ENCODE measurements around the gene MLLT6. TPM values are rescaled to one million over a fixed set of nuclear protein-coding genes. Genes with fewer than 3 reads are reported as not detected.

MLLT6 gene
- total and polyA plus RNA-seq, 2 of the 13 experiments (the other 11 are each of a cell fraction or from before 2014, with no cell fraction given): 50.7 to 69.5 TPM

DNA sequence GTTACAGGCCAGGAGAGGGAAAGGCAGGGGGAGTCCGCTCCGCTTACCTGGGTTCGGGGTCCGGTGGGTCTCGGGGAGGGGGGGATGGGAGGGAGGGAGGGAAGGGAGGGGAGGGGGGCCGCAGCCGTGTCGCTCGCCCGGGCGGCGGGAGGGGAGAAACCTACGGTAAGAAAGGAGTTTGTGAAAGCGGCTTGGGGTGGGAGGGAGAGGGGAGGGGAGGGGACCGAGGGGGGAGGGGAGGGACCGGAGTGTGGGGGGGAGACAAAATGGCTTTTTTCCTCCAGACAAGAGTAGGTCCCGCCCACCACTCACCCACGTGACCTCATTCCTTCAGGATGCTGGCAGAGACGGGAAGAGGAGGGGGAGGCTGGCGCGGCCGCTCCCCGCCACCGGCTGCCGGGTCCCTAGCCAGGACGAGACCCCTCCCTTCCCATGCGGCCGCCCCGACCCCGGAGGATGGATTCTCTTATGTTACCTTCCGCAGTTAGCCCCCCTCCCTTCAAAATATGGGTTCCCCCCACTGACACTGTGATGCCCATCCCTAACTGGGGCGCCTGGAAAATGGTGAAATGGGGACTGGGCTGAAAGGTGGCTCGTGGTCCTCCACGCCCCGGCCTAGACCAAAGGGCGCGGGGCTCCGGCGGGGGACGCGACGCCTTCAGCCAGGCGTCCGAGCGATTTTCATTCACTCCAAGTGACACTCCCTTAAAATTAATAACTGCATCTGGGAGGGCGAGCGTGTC lies 43.2 kb downstream of the MLLT6 start, which contains the start of gene PCGF2 (continued):
- TF ChIP-seq, protein P1, sequence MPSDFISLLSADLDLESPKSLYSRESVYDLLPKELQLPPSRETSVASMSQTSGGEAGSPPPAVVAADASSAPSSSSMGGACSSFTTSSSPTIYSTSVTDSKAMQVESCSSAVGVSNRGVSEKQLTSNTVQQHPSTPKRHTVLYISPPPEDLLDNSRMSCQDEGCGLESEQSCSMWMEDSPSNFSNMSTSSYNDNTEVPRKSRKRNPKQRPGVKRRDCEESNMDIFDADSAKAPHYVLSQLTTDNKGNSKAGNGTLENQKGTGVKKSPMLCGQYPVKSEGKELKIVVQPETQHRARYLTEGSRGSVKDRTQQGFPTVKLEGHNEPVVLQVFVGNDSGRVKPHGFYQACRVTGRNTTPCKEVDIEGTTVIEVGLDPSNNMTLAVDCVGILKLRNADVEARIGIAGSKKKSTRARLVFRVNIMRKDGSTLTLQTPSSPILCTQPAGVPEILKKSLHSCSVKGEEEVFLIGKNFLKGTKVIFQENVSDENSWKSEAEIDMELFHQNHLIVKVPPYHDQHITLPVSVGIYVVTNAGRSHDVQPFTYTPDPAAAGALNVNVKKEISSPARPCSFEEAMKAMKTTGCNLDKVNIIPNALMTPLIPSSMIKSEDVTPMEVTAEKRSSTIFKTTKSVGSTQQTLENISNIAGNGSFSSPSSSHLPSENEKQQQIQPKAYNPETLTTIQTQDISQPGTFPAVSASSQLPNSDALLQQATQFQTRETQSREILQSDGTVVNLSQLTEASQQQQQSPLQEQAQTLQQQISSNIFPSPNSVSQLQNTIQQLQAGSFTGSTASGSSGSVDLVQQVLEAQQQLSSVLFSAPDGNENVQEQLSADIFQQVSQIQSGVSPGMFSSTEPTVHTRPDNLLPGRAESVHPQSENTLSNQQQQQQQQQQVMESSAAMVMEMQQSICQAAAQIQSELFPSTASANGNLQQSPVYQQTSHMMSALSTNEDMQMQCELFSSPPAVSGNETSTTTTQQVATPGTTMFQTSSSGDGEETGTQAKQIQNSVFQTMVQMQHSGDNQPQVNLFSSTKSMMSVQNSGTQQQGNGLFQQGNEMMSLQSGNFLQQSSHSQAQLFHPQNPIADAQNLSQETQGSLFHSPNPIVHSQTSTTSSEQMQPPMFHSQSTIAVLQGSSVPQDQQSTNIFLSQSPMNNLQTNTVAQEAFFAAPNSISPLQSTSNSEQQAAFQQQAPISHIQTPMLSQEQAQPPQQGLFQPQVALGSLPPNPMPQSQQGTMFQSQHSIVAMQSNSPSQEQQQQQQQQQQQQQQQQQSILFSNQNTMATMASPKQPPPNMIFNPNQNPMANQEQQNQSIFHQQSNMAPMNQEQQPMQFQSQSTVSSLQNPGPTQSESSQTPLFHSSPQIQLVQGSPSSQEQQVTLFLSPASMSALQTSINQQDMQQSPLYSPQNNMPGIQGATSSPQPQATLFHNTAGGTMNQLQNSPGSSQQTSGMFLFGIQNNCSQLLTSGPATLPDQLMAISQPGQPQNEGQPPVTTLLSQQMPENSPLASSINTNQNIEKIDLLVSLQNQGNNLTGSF (CRISPR knock-in tag; IDR thresholded peaks at IDR 0.05): no peak
- TF ChIP-seq CEBPB (IDR thresholded peaks at IDR 0.05; ENCODE audit: borderline replicate concordance, low read depth, low read length) (no peak), STAT5B (CRISPR knock-in tag; IDR thresholded peaks at IDR 0.05) (no peak), MXI1 (IDR thresholded peaks at IDR 0.05; ENCODE audit: borderline replicate concordance, low read depth, low read length) (peak; percentile 39; the same call in 1 of the 3 replicates), ZFX (CRISPR knock-in tag; IDR thresholded peaks at IDR 0.05; ENCODE audit: low read depth) (peak; percentile 15; the same call in 1 of the 2 replicates), EED (CRISPR knock-in tag; IDR thresholded peaks at IDR 0.05) (no peak), MAFF (IDR thresholded peaks at IDR 0.05; ENCODE audit: low read depth, low read length) (no peak), CBX5 (CRISPR knock-in tag; IDR thresholded peaks at IDR 0.05; ENCODE audit: borderline replicate concordance) (no peak), GLI4 (CRISPR knock-in tag; IDR thresholded peaks at IDR 0.05; ENCODE audit: borderline replicate concordance) (no peak), SAP130 (CRISPR knock-in tag; IDR thresholded peaks at IDR 0.05; ENCODE audit: low read depth) (peak; percentile 70), ZNF839 (CRISPR knock-in tag; IDR thresholded peaks at IDR 0.05; ENCODE audit: borderline replicate concordance) (no peak), ZNF547 (CRISPR knock-in tag; IDR thresholded peaks at IDR 0.05) (no peak), ZNF530 (CRISPR knock-in tag; IDR thresholded peaks at IDR 0.05; ENCODE audit: low read depth) (no peak), ATAD3A (CRISPR knock-in tag; IDR thresholded peaks at IDR 0.05) (no peak), RBAK (CRISPR knock-in tag; IDR thresholded peaks at IDR 0.05) (0 out of 2 replicates have a peak, but pooled peaks have one; percentile 50), HMG20B (CRISPR knock-in tag; conservative IDR thresholded peaks at IDR 0.05) (no peak), CCDC6 (CRISPR knock-in tag; IDR thresholded peaks at IDR 0.05) (0 out of 2 replicates have a peak, but pooled peaks have one; percentile 16), KDM2A (CRISPR knock-in tag; IDR thresholded peaks at IDR 0.05; ENCODE audit: borderline replicate concordance, low read depth) (0 out of 2 replicates have a peak, but pooled peaks have one; percentile 12), ZNF224 (CRISPR knock-in tag; IDR thresholded peaks at IDR 0.05) (0 out of 2 replicates have a peak, but pooled peaks have one; percentile 26), RBM39 (IDR thresholded peaks at IDR 0.05; ENCODE audit: low read depth, low read length, poor library complexity, severe bottlenecking) (peak; percentile 16)
- TF ChIP-seq, protein P2, sequence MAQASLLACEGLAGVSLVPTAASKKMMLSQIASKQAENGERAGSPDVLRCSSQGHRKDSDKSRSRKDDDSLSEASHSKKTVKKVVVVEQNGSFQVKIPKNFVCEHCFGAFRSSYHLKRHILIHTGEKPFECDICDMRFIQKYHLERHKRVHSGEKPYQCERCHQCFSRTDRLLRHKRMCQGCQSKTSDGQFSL (CRISPR knock-in tag; IDR thresholded peaks at IDR 0.05): peak; percentile 79
- TF ChIP-seq, protein P3, sequence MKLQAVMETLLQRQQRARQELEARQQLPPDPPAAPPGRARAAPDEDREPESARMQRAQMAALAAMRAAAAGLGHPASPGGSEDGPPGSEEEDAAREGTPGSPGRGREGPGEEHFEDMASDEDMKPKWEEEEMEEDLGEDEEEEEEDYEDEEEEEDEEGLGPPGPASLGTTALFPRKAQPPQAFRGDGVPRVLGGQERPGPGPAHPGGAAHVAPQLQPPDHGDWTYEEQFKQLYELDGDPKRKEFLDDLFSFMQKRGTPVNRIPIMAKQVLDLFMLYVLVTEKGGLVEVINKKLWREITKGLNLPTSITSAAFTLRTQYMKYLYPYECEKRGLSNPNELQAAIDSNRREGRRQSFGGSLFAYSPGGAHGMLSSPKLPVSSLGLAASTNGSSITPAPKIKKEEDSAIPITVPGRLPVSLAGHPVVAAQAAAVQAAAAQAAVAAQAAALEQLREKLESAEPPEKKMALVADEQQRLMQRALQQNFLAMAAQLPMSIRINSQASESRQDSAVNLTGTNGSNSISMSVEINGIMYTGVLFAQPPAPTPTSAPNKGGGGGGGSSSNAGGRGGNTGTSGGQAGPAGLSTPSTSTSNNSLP (IDR thresholded peaks at IDR 0.05; ENCODE audit: low read depth, low read length): no peak

Measured in HepG2 (cell line).